ENCODE data around the gene PIAS3. TPM values are rescaled to one million over a fixed set of nuclear protein-coding genes. Genes with fewer than 3 reads are reported as not detected.

The PIAS3 gene
- total RNA-seq, 4 donors from 2014 or later: 11.9 to 25.3 (median 22.9) TPM

DNA sequence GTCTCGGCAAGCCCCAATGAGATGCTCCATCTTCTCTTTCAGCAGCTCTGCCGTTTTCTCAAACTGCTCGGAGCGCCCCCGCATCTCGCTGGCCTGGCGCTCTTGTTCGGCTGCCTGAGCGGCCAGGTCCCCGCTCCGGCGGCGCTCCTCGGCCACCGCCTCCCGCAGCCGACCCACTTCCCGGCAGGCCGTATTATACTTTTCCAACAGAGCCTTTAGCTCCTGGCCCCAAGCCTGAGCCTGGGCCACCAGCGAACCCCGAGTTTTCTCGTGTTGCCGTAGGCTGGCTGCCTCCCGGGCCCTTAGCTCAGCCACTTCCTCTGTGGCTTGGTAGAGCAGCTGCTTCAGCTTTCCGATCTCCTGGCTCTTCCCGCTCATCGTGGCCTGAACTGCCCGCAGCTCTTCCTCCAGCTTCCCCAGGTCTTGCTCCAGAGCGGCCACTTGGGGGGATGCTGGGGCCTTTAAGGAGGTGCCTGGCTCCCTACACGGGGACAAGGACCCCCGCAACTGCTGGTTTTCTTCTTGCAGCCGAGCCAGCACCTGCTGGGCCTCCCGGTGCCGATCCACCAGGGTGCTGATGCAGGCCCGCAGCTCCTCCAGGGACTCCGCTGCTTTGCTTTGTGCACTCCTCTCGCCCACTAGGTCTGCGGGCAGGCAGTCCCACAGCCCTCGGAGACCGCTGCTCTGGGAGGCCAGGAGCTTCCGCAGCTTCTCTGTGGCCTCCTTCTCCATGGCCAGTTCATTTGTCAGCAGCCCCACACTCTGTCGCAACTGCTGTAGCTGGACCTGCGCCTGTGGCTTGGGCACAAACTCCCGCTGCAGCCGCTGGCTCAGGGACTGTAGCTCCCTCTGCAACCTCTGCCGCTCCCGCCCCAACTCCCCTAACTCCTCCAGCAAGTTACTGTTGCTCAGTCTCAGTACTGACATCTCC, 13.4 kb upstream of the PIAS3 start:
- peak overlapping the region; percentile 80 to 91 (median 86) for H3K27ac ChIP-seq (replicated peaks in 1 of 4)
- H3K4me1 ChIP-seq: peaks cover 11 to 43% (median 32%) of the 10 kb centered on the region in 4 donors
- peak overlapping the region; percentile 57 to 66 (median 60) for H3K4me3 ChIP-seq
- no peaks in the 10 kb centered on the region for H3K27me3 ChIP-seq
- intact Hi-C loops (cut with DNase I): no loop called here
- no peaks in the 10 kb centered on the region for H3K9me3 ChIP-seq
- TF ChIP-seq EP300 (IDR thresholded peaks at IDR 0.05) (no peak), POLR2AphosphoS5 (IDR thresholded peaks at IDR 0.05) (peak; percentile 24 to 39)
- H3K36me3 ChIP-seq: peaks cover 0 to 6% (median 2%) of the 10 kb centered on the region in 4 donors
- WGBS: 13% methylated on average over 17 of the region's 47 CpGs
- DNase-seq (ENCODE audit: extremely low spot score): no peak

DNA sequence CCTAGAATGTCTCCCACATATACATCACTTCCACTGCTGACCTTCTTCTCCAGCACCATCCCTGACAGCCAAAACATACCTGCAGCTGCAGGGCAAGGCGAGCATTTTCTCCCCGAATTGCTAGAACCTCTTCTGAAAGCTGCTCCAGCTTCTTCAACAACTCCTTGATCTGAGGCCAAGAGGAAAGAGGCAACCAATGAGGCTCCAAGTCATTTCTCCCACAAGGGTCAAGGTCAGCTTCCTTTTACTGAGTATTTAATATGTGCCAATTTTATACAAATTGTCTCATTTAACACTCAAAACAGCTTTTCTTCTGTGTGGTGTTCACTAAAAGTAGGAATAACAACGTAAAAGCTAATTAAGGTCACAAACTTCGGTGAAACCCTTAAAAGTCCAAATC, 9.4 kb upstream of the PIAS3 start:
- H3K4me1 ChIP-seq: peaks cover 11 to 43% (median 31%) of the 10 kb centered on the region in 4 donors
- no peak overlapping the region for H3K27ac ChIP-seq (replicated peaks in 1 of 4)
- 77% methylated on average over 4 of the region's 4 CpGs for WGBS
- intact Hi-C loops (cut with DNase I): no loop called here
- no peak overlapping the region for H3K4me3 ChIP-seq
- peaks cover 0 to 23% (median 5%) of the 10 kb centered on the region in 4 donors for H3K36me3 ChIP-seq
- H3K9me3 ChIP-seq: no peaks in the 10 kb centered on the region
- TF ChIP-seq, protein P1, sequence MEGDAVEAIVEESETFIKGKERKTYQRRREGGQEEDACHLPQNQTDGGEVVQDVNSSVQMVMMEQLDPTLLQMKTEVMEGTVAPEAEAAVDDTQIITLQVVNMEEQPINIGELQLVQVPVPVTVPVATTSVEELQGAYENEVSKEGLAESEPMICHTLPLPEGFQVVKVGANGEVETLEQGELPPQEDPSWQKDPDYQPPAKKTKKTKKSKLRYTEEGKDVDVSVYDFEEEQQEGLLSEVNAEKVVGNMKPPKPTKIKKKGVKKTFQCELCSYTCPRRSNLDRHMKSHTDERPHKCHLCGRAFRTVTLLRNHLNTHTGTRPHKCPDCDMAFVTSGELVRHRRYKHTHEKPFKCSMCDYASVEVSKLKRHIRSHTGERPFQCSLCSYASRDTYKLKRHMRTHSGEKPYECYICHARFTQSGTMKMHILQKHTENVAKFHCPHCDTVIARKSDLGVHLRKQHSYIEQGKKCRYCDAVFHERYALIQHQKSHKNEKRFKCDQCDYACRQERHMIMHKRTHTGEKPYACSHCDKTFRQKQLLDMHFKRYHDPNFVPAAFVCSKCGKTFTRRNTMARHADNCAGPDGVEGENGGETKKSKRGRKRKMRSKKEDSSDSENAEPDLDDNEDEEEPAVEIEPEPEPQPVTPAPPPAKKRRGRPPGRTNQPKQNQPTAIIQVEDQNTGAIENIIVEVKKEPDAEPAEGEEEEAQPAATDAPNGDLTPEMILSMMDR (IDR thresholded peaks at IDR 0.05): no peak
- no peak for TF ChIP-seq EP300 (IDR thresholded peaks at IDR 0.05)
- TF ChIP-seq POLR2A (IDR thresholded peaks at IDR 0.05; ENCODE audit: low read depth): no peak
- TF ChIP-seq POLR2AphosphoS5 (IDR thresholded peaks at IDR 0.05): no peak
- DNase-seq (ENCODE audit: extremely low spot score): no peak
- no peaks in the 10 kb centered on the region for H3K27me3 ChIP-seq

DNA sequence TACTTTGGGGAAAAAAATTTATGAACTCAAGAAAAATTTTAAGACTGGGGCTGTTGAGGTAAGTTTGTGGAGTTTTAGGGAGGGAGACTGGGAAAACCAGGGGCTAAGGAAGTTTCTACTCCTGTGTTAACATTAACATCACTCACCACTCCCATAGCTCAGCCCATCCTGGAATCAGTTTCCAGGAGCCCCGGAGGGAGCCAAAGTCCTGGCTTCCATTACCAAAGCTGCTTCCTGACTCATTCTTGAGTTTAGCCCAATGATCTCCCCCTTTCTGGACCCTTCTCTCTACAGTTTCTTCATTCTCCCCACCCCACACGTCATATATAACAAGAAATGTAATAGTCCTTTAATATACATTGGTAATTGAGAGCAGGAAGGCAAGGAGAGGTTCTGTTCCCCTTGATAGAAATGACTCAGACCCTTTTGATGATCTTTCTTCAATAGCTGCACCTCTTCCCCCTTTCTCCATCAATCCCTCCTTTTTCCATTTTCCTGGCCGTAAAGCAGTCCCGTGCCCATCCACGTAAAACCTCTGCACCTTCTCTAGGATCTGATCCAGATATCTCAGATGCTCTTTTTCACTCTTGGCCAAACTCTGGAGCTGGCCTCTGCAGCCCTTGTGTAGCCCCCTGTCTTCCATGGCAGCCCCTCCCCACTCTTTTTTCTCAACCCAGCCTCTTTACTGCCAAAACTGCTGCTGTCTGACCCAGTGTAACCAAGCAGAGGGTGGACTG, 4.6 kb upstream of the PIAS3 start:
- H3K27me3 ChIP-seq: no peaks in the 10 kb centered on the region
- 69% methylated on average over 5 of the region's 5 CpGs for WGBS
- no peaks in the 10 kb centered on the region for H3K9me3 ChIP-seq
- DNase-seq (ENCODE audit: extremely low spot score): no peak
- peaks cover 6 to 11% (median 8%) of the 10 kb centered on the region in 4 donors for H3K4me1 ChIP-seq
- intact Hi-C loops (cut with DNase I): no loop called here
- H3K27ac ChIP-seq (replicated peaks in 1 of 4): peak overlapping the region in 1 of 4 donors; percentile 30
- H3K4me3 ChIP-seq: no peak overlapping the region
- H3K36me3 ChIP-seq: peaks cover 0 to 23% (median 5%) of the 10 kb centered on the region in 4 donors
- TF ChIP-seq POLR2A (IDR thresholded peaks at IDR 0.05; ENCODE audit: low read depth) (no peak), EP300 (IDR thresholded peaks at IDR 0.05) (no peak), POLR2AphosphoS5 (IDR thresholded peaks at IDR 0.05) (no peak)
- TF ChIP-seq, protein P1 (IDR thresholded peaks at IDR 0.05): no peak

DNA sequence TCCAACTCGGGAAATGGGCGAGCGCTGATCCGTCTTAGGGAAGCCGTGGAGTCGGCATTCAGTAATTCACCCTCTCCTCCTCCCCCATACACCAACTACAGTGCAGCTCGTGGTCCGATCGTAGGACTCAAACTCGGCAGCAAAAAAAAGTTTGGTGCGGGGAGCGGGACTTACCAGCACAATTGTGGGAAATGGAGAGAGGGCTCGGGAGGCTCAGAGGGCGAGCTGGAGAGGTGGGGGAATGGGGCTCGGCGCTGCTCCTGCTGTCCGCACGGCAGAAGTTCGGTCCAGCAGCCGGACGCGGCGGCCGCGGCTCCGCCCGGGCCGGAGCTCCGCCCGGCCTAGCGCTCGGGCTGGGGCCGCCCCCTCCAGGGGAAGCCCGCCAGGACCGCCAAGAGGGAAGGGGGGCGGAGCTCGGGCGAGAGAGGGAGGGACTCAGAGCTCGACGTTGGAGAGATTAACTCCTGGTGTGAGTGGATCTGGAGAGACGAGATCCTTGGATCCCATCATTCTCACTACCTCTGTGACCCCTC, 676 bp upstream of the PIAS3 start:
- 2% methylated on average over 28 of the region's 41 CpGs for WGBS
- Histone ChIP-seq H3K4me1 (peaks cover 13 to 24% (median 23%) of the 10 kb centered on the region in 4 donors), H3K36me3 (peaks cover 11 to 25% (median 23%) of the 10 kb centered on the region in 4 donors), H3K27ac (replicated peaks in 1 of 4) (peak overlapping the region; percentile 87 to 96 (median 94)), H3K27me3 (no peaks in the 10 kb centered on the region), H3K9me3 (no peaks in the 10 kb centered on the region), H3K4me3 (peak overlapping the region; percentile 83 to 95 (median 88))
- DNase-seq (ENCODE audit: extremely low spot score): peak; percentile 97
- intact Hi-C loops (cut with DNase I): no loop called here
- TF ChIP-seq, protein P1 (IDR thresholded peaks at IDR 0.05): peak in 2 of 3 experiments; percentile 12 to 28
- TF ChIP-seq POLR2AphosphoS5 (IDR thresholded peaks at IDR 0.05) (peak; percentile 4 to 76), EP300 (IDR thresholded peaks at IDR 0.05) (no peak), POLR2A (IDR thresholded peaks at IDR 0.05; ENCODE audit: low read depth) (peak; percentile 85)
